SK-N-SH (cell line): ENCODE measurements around the gene KCNK16.

ENCODE experiments used
- CHD2 ChIP-seq: fragments of 150-350 bp; IDR thresholded peaks from 2 replicates; pipeline ENCODE4 v1.6.1; 2018; ENCODE audit warnings: low read length; ENCODE audit not compliant: partially characterized antibody
- CTCF ChIP-seq: fragments of 200-600 bp; sonication (generic); IDR thresholded peaks from 2 replicates; pipeline ENCODE4 v1.6.1; 2017; ENCODE audit warnings: antibody characterized with exemption, mild to moderate bottlenecking, moderate library complexity
- EP300 ChIP-seq, 2 experiments: IDR thresholded peaks; 2 replicates each; pipeline versions ENCODE4 v1.4.0 to v1.6.1; 2012; ENCODE audit warnings: borderline replicate concordance in 1 of 2, low read depth in 1 of 2, low read length in 1 of 2
- FOXM1 ChIP-seq: IDR thresholded peaks from 2 replicates; pipeline ENCODE4 v1.4.0; 2012; ENCODE audit warnings: low read depth, mild to moderate bottlenecking
- JUND ChIP-seq: IDR thresholded peaks from 2 replicates; pipeline ENCODE4 v1.4.0; 2012
- MAX ChIP-seq: IDR thresholded peaks from 2 replicates; pipeline ENCODE4 v1.4.0; 2012; ENCODE audit warnings: low read depth
- NRF1 ChIP-seq: IDR thresholded peaks from 2 replicates; pipeline ENCODE4 v1.6.1; 2012; ENCODE audit warnings: low read depth, mild to moderate bottlenecking, low read length
- POLR2AphosphoS5 ChIP-seq: IDR thresholded peaks from 2 replicates; pipeline ENCODE4 v1.6.1; 2012; ENCODE audit warnings: low read depth, low read length
- RAD21 ChIP-seq: IDR thresholded peaks from 2 replicates; pipeline ENCODE4 v1.6.1; 2012; ENCODE audit warnings: mild to moderate bottlenecking, low read length
- REST ChIP-seq: IDR thresholded peaks from 2 replicates; pipeline ENCODE4 v1.6.1; 2012; ENCODE audit warnings: mild to moderate bottlenecking, low read depth, low read length, moderate library complexity
- YY1 ChIP-seq: IDR thresholded peaks from 2 replicates; pipeline ENCODE4 v1.4.0; 2012; ENCODE audit warnings: low read depth, mild to moderate bottlenecking

- no peak for TF ChIP-seq CTCF
- no peak for TF ChIP-seq YY1
- TF ChIP-seq EP300 (IDR thresholded peaks at IDR 0.05; ENCODE audit: borderline replicate concordance in 1 of 2, low read depth in 1 of 2, low read length in 1 of 2) = no peak
- TF ChIP-seq CHD2 = no peak
- TF ChIP-seq JUND = no peak
- no peak for TF ChIP-seq FOXM1
- TF ChIP-seq REST = no peak
- TF ChIP-seq MAX = no peak
- TF ChIP-seq POLR2AphosphoS5 = no peak
- no peak for TF ChIP-seq NRF1
- TF ChIP-seq RAD21 = no peak
Measured at GRCh38 chr6:39344821-39345280, 22.3 kb upstream of the KCNK16 start.
